Breast epithelium (tissue), 4 donors: Measurements from ENCODE around the gene GPC3. TPM values are rescaled to one million over a fixed set of nuclear protein-coding genes. Genes with fewer than 3 reads are reported as not detected.

Experiments used
- DNase-seq, 2 donors: peaks; one replicate each; pipeline ENCODE4 v3.0.0-alpha.2; 2019; ENCODE audit warnings: low spot score in 2 of 2
- H3K27ac ChIP-seq, 2 donors: fragments of 200-600 bp; sonication (generic) in 1 of 2; one replicate each; pipeline ENCODE4 v1.5.1; 2016 to 2019; ENCODE audit warnings: mild to moderate bottlenecking in 1 of 2
- H3K27me3 ChIP-seq, 2 donors: fragments of 200-600 bp; sonication (generic) in 1 of 2; one replicate each; pipeline versions ENCODE4 v1.5.1 to v1.6.0; 2017 to 2019; ENCODE audit warnings: control low read depth in 1 of 2, mild to moderate bottlenecking in 1 of 2
- H3K36me3 ChIP-seq: fragments of 200-600 bp; one replicate; pipeline ENCODE4 v1.5.1; 2019
- H3K4me1 ChIP-seq, 2 donors: fragments of 200-600 bp; sonication (generic); one replicate each; pipeline ENCODE4 v1.5.1; 2016 to 2019; ENCODE audit warnings: control low read depth in 1 of 2
- H3K4me3 ChIP-seq, 3 donors: fragments of 200-600 bp; sonication (generic); 1 replicate in 2 of 3; 2 replicates in 1 of 3; pipeline ENCODE4 v1.5.1; 2016 to 2019; ENCODE audit warnings: mild to moderate bottlenecking in 3 of 3, moderate library complexity in 2 of 3
- H3K9me3 ChIP-seq, 2 donors: fragments of 200-600 bp; sonication (generic) in 1 of 2; one replicate each; pipeline ENCODE4 v1.5.1; 2016 to 2019; ENCODE audit warnings: control low read depth in 1 of 2
- POLR2A ChIP-seq: fragments of 450-650 bp; IDR thresholded peaks from one replicate; pipeline ENCODE4 v1.6.1; 2016; ENCODE audit warnings: antibody characterized with exemption, mild to moderate bottlenecking, moderate library complexity
- POLR2AphosphoS5 ChIP-seq, 3 donors: sonication (generic); formaldehyde crosslinking; IDR thresholded peaks; one replicate each; pipeline ENCODE4 v1.6.1; 2017; ENCODE audit warnings: antibody characterized with exemption in 3 of 3
- intact Hi-C: fragments of 100-400 bp; cut with DNase I; formaldehyde crosslinking; loops from one replicate; pipeline ENCODE4 v1.15.1; 2023; ENCODE audit warnings: low total_unique reads
- total RNA-seq, 3 donors: library from RNA; depleted of rRNA; stranded (reverse); fragments of >200 nt; gene quantifications; one replicate each; pipeline ENCODE4 v1.1.0, GENCODE V29; 2016
- TF ChIP-seq, protein P1 (sequence below), 3 donors: fragments of 450-650 bp; IDR thresholded peaks; one replicate each; pipeline ENCODE4 v1.5.1; 2016 to 2017; ENCODE audit warnings: antibody characterized with exemption in 3 of 3, mild to moderate bottlenecking in 3 of 3, moderate library complexity in 3 of 3

GPC3 gene
- total RNA-seq, 3 donors from 2014 or later: 29.7 to 99.2 (median 89.1) TPM

DNA sequence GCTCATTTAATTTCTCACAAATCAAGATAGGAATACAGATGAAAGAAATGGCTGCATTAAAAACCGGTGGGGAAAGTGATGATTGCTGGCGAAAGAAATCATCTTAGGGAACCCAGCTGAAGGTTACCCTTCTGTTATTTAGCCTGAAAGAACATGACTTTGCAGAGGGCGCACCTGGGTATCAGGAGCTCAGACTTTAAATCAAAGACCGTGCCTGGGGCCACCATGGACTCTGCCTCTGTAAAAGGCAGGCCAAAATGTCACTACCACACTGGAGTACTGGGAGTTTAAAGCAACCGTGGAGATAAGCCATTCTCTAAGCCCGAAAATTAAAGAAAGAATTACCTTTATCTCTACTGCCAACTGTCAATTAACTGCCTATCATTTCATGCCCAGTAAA, 24.3 kb downstream of the GPC3 start:
- TF ChIP-seq POLR2A (no peak), POLR2AphosphoS5 (IDR thresholded peaks at IDR 0.05) (no peak)
- TF ChIP-seq, protein P1, sequence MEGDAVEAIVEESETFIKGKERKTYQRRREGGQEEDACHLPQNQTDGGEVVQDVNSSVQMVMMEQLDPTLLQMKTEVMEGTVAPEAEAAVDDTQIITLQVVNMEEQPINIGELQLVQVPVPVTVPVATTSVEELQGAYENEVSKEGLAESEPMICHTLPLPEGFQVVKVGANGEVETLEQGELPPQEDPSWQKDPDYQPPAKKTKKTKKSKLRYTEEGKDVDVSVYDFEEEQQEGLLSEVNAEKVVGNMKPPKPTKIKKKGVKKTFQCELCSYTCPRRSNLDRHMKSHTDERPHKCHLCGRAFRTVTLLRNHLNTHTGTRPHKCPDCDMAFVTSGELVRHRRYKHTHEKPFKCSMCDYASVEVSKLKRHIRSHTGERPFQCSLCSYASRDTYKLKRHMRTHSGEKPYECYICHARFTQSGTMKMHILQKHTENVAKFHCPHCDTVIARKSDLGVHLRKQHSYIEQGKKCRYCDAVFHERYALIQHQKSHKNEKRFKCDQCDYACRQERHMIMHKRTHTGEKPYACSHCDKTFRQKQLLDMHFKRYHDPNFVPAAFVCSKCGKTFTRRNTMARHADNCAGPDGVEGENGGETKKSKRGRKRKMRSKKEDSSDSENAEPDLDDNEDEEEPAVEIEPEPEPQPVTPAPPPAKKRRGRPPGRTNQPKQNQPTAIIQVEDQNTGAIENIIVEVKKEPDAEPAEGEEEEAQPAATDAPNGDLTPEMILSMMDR (IDR thresholded peaks at IDR 0.05): no peak
- H3K9me3 ChIP-seq: no peaks in the 10 kb centered on the region
- H3K27ac ChIP-seq: no peak overlapping the region
- intact Hi-C loops: no loop called here
- DNase-seq: no peak
- H3K36me3 ChIP-seq: no peaks in the 10 kb centered on the region
- no peak overlapping the region for H3K4me3 ChIP-seq
- no peaks in the 10 kb centered on the region for H3K4me1 ChIP-seq
- H3K27me3 ChIP-seq: peaks cover 0 to 27% of the 10 kb centered on the region in 2 donors

DNA sequence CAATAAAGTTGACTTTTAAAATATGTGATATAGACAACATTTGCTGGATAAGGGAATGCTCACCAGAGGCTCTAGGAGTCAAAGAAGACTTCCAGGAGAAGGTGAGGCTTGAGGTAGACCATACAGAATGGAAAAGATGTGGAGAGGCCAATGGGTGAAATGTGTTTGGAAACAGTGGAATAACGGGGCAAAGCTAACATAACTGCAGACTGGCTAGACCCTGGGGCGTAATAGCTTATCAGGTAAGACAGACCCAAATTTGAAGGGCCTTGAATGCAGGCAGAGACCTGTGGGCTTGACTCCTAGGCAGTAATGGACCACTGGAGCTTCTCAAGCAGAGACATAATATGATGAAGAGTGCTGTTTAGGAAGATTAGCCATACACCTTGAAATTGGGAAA, 25.4 kb downstream of the GPC3 start:
- H3K27me3 ChIP-seq: peaks cover 0 to 27% of the 10 kb centered on the region in 2 donors
- no peaks in the 10 kb centered on the region for H3K4me1 ChIP-seq
- intact Hi-C loops: no loop called here
- TF ChIP-seq, protein P1 (IDR thresholded peaks at IDR 0.05): no peak
- TF ChIP-seq POLR2A: no peak
- no peak for DNase-seq
- no peak overlapping the region for H3K27ac ChIP-seq
- H3K9me3 ChIP-seq: no peaks in the 10 kb centered on the region
- H3K4me3 ChIP-seq: no peak overlapping the region
- no peaks in the 10 kb centered on the region for H3K36me3 ChIP-seq

DNA sequence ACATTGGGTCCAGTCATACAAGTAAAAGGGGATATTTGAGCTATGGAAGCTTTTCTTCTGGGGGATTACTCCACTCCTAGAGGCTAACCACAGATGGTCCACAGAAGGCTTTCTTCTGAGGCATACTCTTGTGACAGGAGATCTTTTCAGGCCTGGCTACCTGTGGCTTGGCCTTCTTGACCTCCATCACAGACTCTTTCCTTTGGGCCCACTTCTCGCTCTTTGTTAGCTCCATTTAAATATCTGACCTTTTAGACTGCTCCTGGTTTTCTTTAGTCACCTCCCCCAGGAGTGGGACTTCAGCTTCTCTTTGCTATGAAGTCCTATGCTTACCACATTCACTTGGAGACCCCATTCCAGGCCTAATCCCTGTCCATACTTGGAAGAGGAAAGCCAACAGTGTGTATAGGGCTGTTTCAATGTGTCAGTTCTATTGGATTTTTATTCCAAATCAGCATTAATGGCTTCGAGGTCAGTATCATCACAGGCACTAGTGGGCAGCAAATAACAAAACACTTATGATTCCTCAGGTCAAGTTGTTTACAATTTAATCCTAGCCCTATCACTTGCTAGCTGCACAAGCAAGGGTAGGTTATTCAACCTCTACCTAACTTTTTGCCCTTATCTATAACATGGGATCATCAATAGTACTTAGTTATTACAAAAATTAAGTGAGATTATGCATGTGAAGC, 26.3 kb downstream of the GPC3 start:
- Histone ChIP-seq H3K36me3 (no peaks in the 10 kb centered on the region), H3K9me3 (peaks cover 0 to under 1% of the 10 kb centered on the region in 2 donors), H3K4me1 (no peaks in the 10 kb centered on the region), H3K27ac (no peak overlapping the region), H3K27me3 (peaks cover 0 to 28% of the 10 kb centered on the region in 2 donors), H3K4me3 (no peak overlapping the region)
- no peak for DNase-seq
- intact Hi-C loops: no loop called here
- TF ChIP-seq POLR2AphosphoS5 (IDR thresholded peaks at IDR 0.05): no peak
- TF ChIP-seq POLR2A: no peak
- TF ChIP-seq, protein P1 (IDR thresholded peaks at IDR 0.05): no peak

DNA sequence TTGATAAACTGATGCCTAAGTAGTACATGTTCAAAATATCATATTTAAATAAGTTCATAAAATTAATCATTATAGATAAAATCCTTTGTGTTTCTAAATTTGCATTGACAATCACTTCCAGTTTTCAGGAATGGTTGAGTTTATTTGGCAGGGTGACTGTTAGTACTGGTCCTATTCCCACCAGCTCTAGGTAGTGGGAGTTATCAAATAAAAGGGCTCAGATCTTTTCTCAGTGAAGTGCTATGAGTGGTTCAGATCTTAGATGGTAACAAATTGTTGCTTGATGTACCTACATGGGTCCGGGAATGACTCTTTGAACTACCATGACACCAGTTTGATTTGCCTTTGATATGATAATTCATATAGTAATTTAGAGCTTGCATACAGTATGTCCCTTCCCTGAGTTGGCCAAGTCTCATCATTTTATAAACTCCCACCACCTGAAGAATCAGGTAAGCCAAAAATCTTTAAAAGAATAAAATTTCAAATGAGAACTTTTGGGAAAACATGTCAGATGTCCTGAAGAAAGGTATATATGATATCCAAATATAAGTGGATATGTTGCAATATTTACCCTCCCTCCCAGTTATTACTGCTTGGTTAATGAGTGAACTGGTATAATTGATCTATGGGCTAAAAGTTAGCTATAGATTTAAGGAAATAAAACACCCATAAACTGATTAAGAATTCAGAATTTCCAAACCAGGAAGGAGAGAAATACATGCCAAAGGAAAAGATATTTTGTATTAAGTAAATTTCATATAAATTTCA, 28.6 kb downstream of the GPC3 start:
- Histone ChIP-seq H3K36me3 (no peaks in the 10 kb centered on the region), H3K4me1 (no peaks in the 10 kb centered on the region), H3K4me3 (no peak overlapping the region), H3K27me3 (peaks cover 0 to 20% of the 10 kb centered on the region in 2 donors), H3K9me3 (peaks cover 0 to 7% of the 10 kb centered on the region in 2 donors), H3K27ac (no peak overlapping the region)
- intact Hi-C loops: no loop called here
- TF ChIP-seq POLR2A (no peak), POLR2AphosphoS5 (IDR thresholded peaks at IDR 0.05) (no peak)
- TF ChIP-seq, protein P1 (IDR thresholded peaks at IDR 0.05): no peak
- DNase-seq: no peak

DNA sequence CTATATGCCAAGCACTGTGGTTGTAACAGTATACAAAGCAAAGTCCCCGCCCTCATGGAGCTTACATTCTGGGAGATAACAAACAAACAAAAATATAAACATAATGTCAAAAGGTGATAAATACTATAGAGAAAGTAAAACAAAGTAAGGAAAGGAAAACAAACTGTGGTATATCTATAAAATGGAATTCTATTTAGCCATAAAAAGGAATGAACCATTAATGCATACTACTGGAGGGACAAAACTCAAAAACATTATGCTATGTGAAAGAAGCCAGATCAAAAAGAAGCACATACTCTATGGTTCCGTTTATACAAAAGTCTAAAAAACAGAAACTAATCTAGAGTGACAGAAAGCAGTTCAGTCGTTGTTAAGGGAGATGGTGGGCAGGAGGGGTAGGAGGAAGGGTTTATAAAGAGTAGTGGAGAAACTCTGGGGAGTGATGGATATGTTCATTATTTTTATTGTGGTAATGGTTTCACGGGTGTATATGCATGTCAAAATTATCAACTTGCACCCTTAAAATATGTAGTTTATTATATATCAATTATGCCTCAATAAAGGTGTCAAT, 31.5 kb downstream of the GPC3 start:
- Histone ChIP-seq H3K27ac (no peak overlapping the region), H3K9me3 (peaks cover 0 to 7% of the 10 kb centered on the region in 2 donors), H3K36me3 (no peaks in the 10 kb centered on the region), H3K4me3 (no peak overlapping the region), H3K27me3 (peaks cover 0 to 22% of the 10 kb centered on the region in 2 donors), H3K4me1 (no peaks in the 10 kb centered on the region)
- intact Hi-C loops: no loop called here
- TF ChIP-seq POLR2AphosphoS5 (IDR thresholded peaks at IDR 0.05) (no peak), POLR2A (no peak)
- no peak for DNase-seq
